Endothelial cell of umbilical vein (primary cell): ENCODE data around the gene ZPLD1. TPM values are rescaled to one million over a fixed set of nuclear protein-coding genes. Genes with fewer than 3 reads are reported as not detected.

Source experiments
- BruUV-seq: library from RNA; stranded (reverse); fragments of 400-500 nt; replicated peaks from 2 replicates; lab custom pipeline; 2021; lab: Mats Ljungman, UMichigan
- CTCF ChIA-PET: fragments of 300-600, 350-600 bp; sonication (Branson Sonifier 250); formaldehyde crosslinking; loops from one replicate; lab custom pipeline; 2021; ENCODE audit warnings: antibody characterized with exemption, inconsistent platforms; lab: Charles Lee
- POLR2A ChIA-PET: fragments of 300-600, 350-600 bp; sonication (Branson Sonifier 250); formaldehyde crosslinking; loops from one replicate; lab custom pipeline; 2021; ENCODE audit warnings: antibody characterized with exemption, inconsistent platforms; lab: Charles Lee
- DNase-seq: peaks from one replicate; pipeline ENCODE4 v3.0.0-alpha.2; 2011; ENCODE audit warnings: low read depth, low spot score
- FAIRE-seq: peaks from 2 replicates; lab custom pipeline; 2011; peaks lifted over from hg19 to GRCh38; lab: Jason Lieb, UNC
- H2AFZ ChIP-seq: 2 replicates; pipeline ENCODE4 v1.6.0; 2012; ENCODE audit warnings: low read depth, low read length, control low read depth, inconsistent platforms
- H3K27ac ChIP-seq: 2 replicates; pipeline ENCODE4 v1.5.1; 2011; ENCODE audit warnings: low read depth, mild to moderate bottlenecking, control low read depth, low read length, moderate library complexity; ENCODE audit not compliant: insufficient read depth
- H3K27me3 ChIP-seq, 2 experiments: 2 replicates each; pipeline versions ENCODE4 v1.6.0 to v1.6.1; 2011; ENCODE audit warnings: low read length in 2 of 2, mixed read lengths in 1 of 2; ENCODE audit not compliant: control insufficient read depth in 2 of 2, insufficient read depth in 2 of 2
- H3K36me3 ChIP-seq, 2 experiments: 2 replicates in 1 of 2; 3 replicates in 1 of 2; pipeline ENCODE4 v1.5.1; 2011; ENCODE audit warnings: low read length in 2 of 2, mild to moderate bottlenecking in 1 of 2, moderate library complexity in 1 of 2; ENCODE audit not compliant: control insufficient read depth in 2 of 2, insufficient read depth in 2 of 2; ENCODE audit errors: extremely low read depth in 1 of 2
- H3K4me1 ChIP-seq: 3 replicates; pipeline ENCODE4 v1.5.1; 2011; ENCODE audit warnings: mild to moderate bottlenecking, low read length; ENCODE audit not compliant: control insufficient read depth, insufficient read depth; ENCODE audit errors: extremely low read depth
- H3K4me2 ChIP-seq: 2 replicates; pipeline ENCODE4 v1.6.1; 2011; ENCODE audit warnings: low read length, control low read depth, mixed read lengths; ENCODE audit not compliant: insufficient read depth
- H3K4me3 ChIP-seq, 3 experiments: fragments of 200-600 bp in 1 of 3; sonication (generic), shearing (Covaris generic) in 1 of 3; replicated peaks in 1 of 3; 2 replicates each; pipeline ENCODE4 v1.5.1; 2011 to 2016; ENCODE audit warnings: control low read depth in 3 of 3, low read length in 3 of 3, mild to moderate bottlenecking in 2 of 3, inconsistent platforms in 1 of 3, low read depth in 1 of 3, moderate library complexity in 1 of 3; ENCODE audit not compliant: insufficient read depth in 1 of 3
- H3K79me2 ChIP-seq: 2 replicates; pipeline ENCODE4 v1.6.0; 2012; ENCODE audit warnings: low read length, inconsistent platforms; ENCODE audit not compliant: control insufficient read depth, insufficient read depth
- H3K9ac ChIP-seq: replicated peaks from 2 replicates; pipeline ENCODE3; 2011; ENCODE audit warnings: low read length, control low read depth; ENCODE audit not compliant: insufficient read depth; ENCODE audit errors: extremely low read depth
- H3K9me1 ChIP-seq: replicated peaks from 3 replicates; pipeline ENCODE4 v1.6.0; 2011; ENCODE audit warnings: mild to moderate bottlenecking, low read length; ENCODE audit not compliant: control insufficient read depth, insufficient read depth; ENCODE audit errors: extremely low read depth
- H3K9me3 ChIP-seq: replicated peaks from 2 replicates; pipeline ENCODE4 v1.5.1; 2012; ENCODE audit warnings: low read length, inconsistent platforms; ENCODE audit not compliant: control insufficient read depth, insufficient read depth
- H4K20me1 ChIP-seq: replicated peaks from 2 replicates; pipeline ENCODE3; 2011; ENCODE audit warnings: mild to moderate bottlenecking, low read length; ENCODE audit not compliant: control insufficient read depth, insufficient read depth; ENCODE audit errors: extremely low read depth
- CTCF ChIP-seq, 2 donors: IDR thresholded peaks; 1 replicate in 1 of 2; 2 replicates in 1 of 2; pipeline ENCODE4 v1.5.1; 2011; ENCODE audit warnings: low read length in 2 of 2, mild to moderate bottlenecking in 2 of 2, moderate library complexity in 2 of 2, control low read depth in 1 of 2, inconsistent platforms in 1 of 2, low read depth in 1 of 2; ENCODE audit not compliant: insufficient read depth in 1 of 2; ENCODE audit errors: extremely low read depth in 1 of 2
- EZH2 ChIP-seq: IDR thresholded peaks from 2 replicates; pipeline ENCODE4 v1.6.1; 2012; ENCODE audit warnings: borderline replicate concordance, low read depth, mild to moderate bottlenecking, moderate library complexity, low read length, inconsistent platforms; ENCODE audit not compliant: severe bottlenecking
- GATA2 ChIP-seq: IDR thresholded peaks from 2 replicates; pipeline ENCODE4 v1.7.0; 2011; ENCODE audit warnings: low read depth, mild to moderate bottlenecking, moderate library complexity, mixed read lengths, low read length; ENCODE audit not compliant: insufficient read length, insufficient read depth
- JUN ChIP-seq: IDR thresholded peaks from 2 replicates; pipeline ENCODE4 v1.6.1; 2011; ENCODE audit warnings: borderline replicate concordance, low read depth; ENCODE audit not compliant: insufficient read length, insufficient read depth
- MAX ChIP-seq: IDR thresholded peaks from 2 replicates; pipeline ENCODE4 v1.6.1; 2011; ENCODE audit not compliant: insufficient read depth, insufficient read length
- MYC ChIP-seq: IDR thresholded peaks from one replicate; pipeline ENCODE4 v1.6.1; 2011; ENCODE audit warnings: mild to moderate bottlenecking, low read depth, low read length
- POLR2A ChIP-seq: IDR thresholded peaks from 2 replicates; pipeline ENCODE4 v1.6.1; 2012; ENCODE audit warnings: low read depth, mild to moderate bottlenecking, control low read depth, low read length
- dilution Hi-C: fragments of 300-500 bp; cut with MboI; formaldehyde crosslinking; loops from one replicate; pipeline ENCODE4 v1.15.0; 2019; ENCODE audit warnings: low sequenced_read_pairs; ENCODE audit not compliant: extremely low pct_ligation_motif_present
- intact Hi-C: fragments of 100-400 bp; cut with micrococcal nuclease; formaldehyde crosslinking; loops from one replicate; pipeline ENCODE4 v1.10.0; 2022
- polyA plus RNA-seq, 4 experiments: library from polyadenylated mRNA; depleted of rRNA in 3 of 4; stranded (reverse) in 3 of 4; unstranded in 1 of 4; fragments of >200 nt; gene quantifications; 2 replicates each; pipeline versions ENCODE4 v1.2.1 to v1.2.3, GENCODE V29; 2011 to 2012; ENCODE audit warnings: missing spikeins in 1 of 4
- total RNA-seq: library from RNA; stranded (reverse); gene quantifications from 2 replicates; pipeline ENCODE4 v1.2.3, GENCODE V29; 2021

Gene ZPLD1
- total and polyA plus RNA-seq, 2 donors (not counting 3 experiments of a cell fraction or from before 2014, with no cell fraction given) = not detected

GRCh38 chr3:102528727-102529126 lies 93.9 kb downstream of the ZPLD1 start:
- CTCF ChIA-PET = interaction anchor here (1.0 to 6.0 kb wide), 5 partner anchors 14 to 719 kb away, joined by 3 to 58 read pairs (median 5); no protein-coding TSS in a partner anchor
- Histone ChIP-seq H3K9me1 (no peaks in the 10 kb centered on the region), H2AFZ (no peak overlapping the region), H3K4me2 (no peak overlapping the region), H3K27ac (no peak overlapping the region), H3K9ac (no peak overlapping the region), H3K27me3 (peaks cover 3 to 15% of the 10 kb centered on the region in 2 experiments), H3K4me1 (no peaks in the 10 kb centered on the region), H3K36me3 (no peaks in the 10 kb centered on the region), H3K79me2 (no peaks in the 10 kb centered on the region), H4K20me1 (no peaks in the 10 kb centered on the region), H3K4me3 (no peak overlapping the region), H3K9me3 (no peaks in the 10 kb centered on the region)
- DNase-seq = no peak
- intact Hi-C loops = no loop called here
- POLR2A ChIA-PET = no interaction called here
- BruUV-seq = no TSS peak
- TF ChIP-seq CTCF (IDR thresholded peaks at IDR 0.05; ENCODE audit: extremely low read depth in 1 of 2, insufficient read depth in 1 of 2, low read depth in 1 of 2, low read length in 2 of 2) (no peak), GATA2 (no peak), JUN (no peak), MYC (no peak), EZH2 (no peak), MAX (no peak), POLR2A (no peak)
- dilution Hi-C loops = no loop called here
- no peak for FAIRE-seq
